Thyroid gland (tissue), 4 donors: ENCODE measurements around the gene MYLK3. TPM values are rescaled to one million over a fixed set of nuclear protein-coding genes. Genes with fewer than 3 reads are reported as not detected.

ENCODE experiments used
- DNase-seq, 2 donors: peaks; one replicate each; pipeline ENCODE4 v3.0.0-alpha.2; 2019
- H3K27ac ChIP-seq, 3 donors: fragments of 200-600 bp; sonication (generic); 1 replicate in 2 of 3; 2 replicates in 1 of 3; pipeline ENCODE4 v1.5.1; 2016 to 2019; ENCODE audit warnings: mild to moderate bottlenecking in 1 of 3, moderate library complexity in 1 of 3
- H3K27me3 ChIP-seq: fragments of 200-600 bp; sonication (generic); one replicate; pipeline ENCODE4 v1.5.1; 2019
- H3K36me3 ChIP-seq, 2 donors: fragments of 200-600 bp; sonication (generic); one replicate each; pipeline ENCODE4 v1.5.1; 2016 to 2019
- H3K4me1 ChIP-seq, 2 donors: fragments of 200-600 bp; sonication (generic); one replicate each; pipeline ENCODE4 v1.5.1; 2017 to 2019
- H3K4me3 ChIP-seq, 3 donors: fragments of 200-600 bp; sonication (generic); replicated peaks in 1 of 3; 1 replicate in 2 of 3; 2 replicates in 1 of 3; pipeline ENCODE4 v1.5.1; 2016; ENCODE audit warnings: mild to moderate bottlenecking in 1 of 3
- H3K9me3 ChIP-seq: fragments of 200-600 bp; sonication (generic); one replicate; pipeline ENCODE4 v1.5.1; 2017
- CTCF ChIP-seq, 6 experiments: fragments of 200-600 bp in 3 of 6; fragments of 450-650 bp in 3 of 6; sonication (generic) in 3 of 6; IDR thresholded peaks; one replicate each; pipeline ENCODE4 v1.5.1; 2016 to 2019; ENCODE audit warnings: antibody characterized with exemption in 6 of 6, mild to moderate bottlenecking in 2 of 6, inconsistent platforms in 1 of 6, moderate library complexity in 1 of 6
- POLR2A ChIP-seq, 2 donors: fragments of 450-650 bp; IDR thresholded peaks; one replicate each; pipeline ENCODE4 v1.6.1; 2017; ENCODE audit warnings: antibody characterized with exemption in 2 of 2, mild to moderate bottlenecking in 2 of 2, moderate library complexity in 1 of 2
- WGBS, 2 donors: methylation state at CpG; one replicate each; pipeline ENCODE4 v1.1.5; 2017; 5-methylcytosine and 5-hydroxymethylcytosine counted together
- intact Hi-C: fragments of 100-400 bp; cut with DNase I; formaldehyde crosslinking; loops from one replicate; pipeline ENCODE4 v1.15.1; 2023
- total RNA-seq, 4 donors: library from RNA; depleted of rRNA; stranded (reverse); fragments of >200 nt; gene quantifications; one replicate each; pipeline ENCODE4 v1.2.3, GENCODE V29; 2016

Gene MYLK3
- total RNA-seq, 4 donors from 2014 or later: 0.10 to 0.27 (median 0.11) TPM; not detected in 1

GRCh38 chr16:46746821-46747776 is 1.0 kb downstream of the MYLK3 start:
- no peaks in the 10 kb centered on the region for H3K27me3 ChIP-seq
- H3K4me3 ChIP-seq: no peak overlapping the region
- H3K36me3 ChIP-seq: no peaks in the 10 kb centered on the region
- no peak overlapping the region for H3K27ac ChIP-seq
- DNase-seq: no peak
- intact Hi-C loops: no loop called here
- H3K4me1 ChIP-seq: no peaks in the 10 kb centered on the region
- TF ChIP-seq CTCF (IDR thresholded peaks at IDR 0.05) (no peak), POLR2A (IDR thresholded peaks at IDR 0.05) (no peak)
- 79 to 89% methylated on average over 14 to 15 of the region's 15 CpGs for WGBS, 2 donors
- no peaks in the 10 kb centered on the region for H3K9me3 ChIP-seq

- H3K27me3 ChIP-seq: no peaks in the 10 kb centered on the region
- intact Hi-C loops: no loop called here
- no peak for DNase-seq
- H3K4me1 ChIP-seq: no peaks in the 10 kb centered on the region
- TF ChIP-seq POLR2A (IDR thresholded peaks at IDR 0.05): no peak
- no peak for TF ChIP-seq CTCF (IDR thresholded peaks at IDR 0.05)
- H3K4me3 ChIP-seq: no peak overlapping the region
- H3K27ac ChIP-seq: no peak overlapping the region
- WGBS, 2 donors: 65 to 76% methylated on average over 7 of the region's 7 CpGs
- H3K36me3 ChIP-seq: no peaks in the 10 kb centered on the region
- H3K9me3 ChIP-seq: no peaks in the 10 kb centered on the region
Measured at GRCh38 chr16:46745617-46746016, 2.5 kb downstream of the MYLK3 start.

- no peak for DNase-seq
- Histone ChIP-seq H3K4me3 (no peak overlapping the region), H3K36me3 (no peaks in the 10 kb centered on the region), H3K4me1 (no peaks in the 10 kb centered on the region), H3K9me3 (no peaks in the 10 kb centered on the region), H3K27ac (no peak overlapping the region), H3K27me3 (no peaks in the 10 kb centered on the region)
- 40 to 42% methylated on average over 10 of the region's 10 CpGs for WGBS, 2 donors
- intact Hi-C loops: no loop called here
- no peak for TF ChIP-seq CTCF (IDR thresholded peaks at IDR 0.05)
- no peak for TF ChIP-seq POLR2A (IDR thresholded peaks at IDR 0.05)
Measured at GRCh38 chr16:46743232-46743719, 4.9 kb downstream of the MYLK3 start.

GRCh38 chr16:46739934-46740333 is 8.2 kb downstream of the MYLK3 start:
- no peaks in the 10 kb centered on the region for H3K36me3 ChIP-seq
- H3K9me3 ChIP-seq: no peaks in the 10 kb centered on the region
- H3K4me1 ChIP-seq: no peaks in the 10 kb centered on the region
- no peak for DNase-seq
- H3K27ac ChIP-seq: no peak overlapping the region
- no peaks in the 10 kb centered on the region for H3K27me3 ChIP-seq
- H3K4me3 ChIP-seq: no peak overlapping the region
- 70 to 81% methylated on average over 2 of the region's 2 CpGs for WGBS, 2 donors
- intact Hi-C loops: no loop called here
- TF ChIP-seq POLR2A (IDR thresholded peaks at IDR 0.05) (no peak), CTCF (IDR thresholded peaks at IDR 0.05) (no peak)

GRCh38 chr16:46737621-46738214 is 10.4 kb downstream of the MYLK3 start:
- Histone ChIP-seq H3K27ac (no peak overlapping the region), H3K4me1 (no peaks in the 10 kb centered on the region), H3K4me3 (no peak overlapping the region), H3K36me3 (no peaks in the 10 kb centered on the region), H3K27me3 (no peaks in the 10 kb centered on the region), H3K9me3 (no peaks in the 10 kb centered on the region)
- 92 to 96% methylated on average over 8 of the region's 14 CpGs for WGBS, 2 donors
- intact Hi-C loops: no loop called here
- TF ChIP-seq POLR2A (IDR thresholded peaks at IDR 0.05): no peak
- no peak for TF ChIP-seq CTCF (IDR thresholded peaks at IDR 0.05)
- no peak for DNase-seq
